Left kidney (tissue), 2 donors: ENCODE data around the gene LIN7B. TPM values are rescaled to one million over a fixed set of nuclear protein-coding genes. Genes with fewer than 3 reads are reported as not detected.

Experiments used
- DNase-seq: peaks from one replicate; pipeline ENCODE4 v3.0.0-alpha.2; 2013
- polyA plus RNA-seq: library from polyadenylated mRNA; unstranded; fragments of 120-200 nt; gene quantifications from one replicate; pipeline ENCODE4 v1.2.1, GENCODE V29; 2013; ENCODE audit not compliant: insufficient read length

LIN7B gene
- polyA plus RNA-seq, 1 donor, result 5.6 TPM

DNA sequence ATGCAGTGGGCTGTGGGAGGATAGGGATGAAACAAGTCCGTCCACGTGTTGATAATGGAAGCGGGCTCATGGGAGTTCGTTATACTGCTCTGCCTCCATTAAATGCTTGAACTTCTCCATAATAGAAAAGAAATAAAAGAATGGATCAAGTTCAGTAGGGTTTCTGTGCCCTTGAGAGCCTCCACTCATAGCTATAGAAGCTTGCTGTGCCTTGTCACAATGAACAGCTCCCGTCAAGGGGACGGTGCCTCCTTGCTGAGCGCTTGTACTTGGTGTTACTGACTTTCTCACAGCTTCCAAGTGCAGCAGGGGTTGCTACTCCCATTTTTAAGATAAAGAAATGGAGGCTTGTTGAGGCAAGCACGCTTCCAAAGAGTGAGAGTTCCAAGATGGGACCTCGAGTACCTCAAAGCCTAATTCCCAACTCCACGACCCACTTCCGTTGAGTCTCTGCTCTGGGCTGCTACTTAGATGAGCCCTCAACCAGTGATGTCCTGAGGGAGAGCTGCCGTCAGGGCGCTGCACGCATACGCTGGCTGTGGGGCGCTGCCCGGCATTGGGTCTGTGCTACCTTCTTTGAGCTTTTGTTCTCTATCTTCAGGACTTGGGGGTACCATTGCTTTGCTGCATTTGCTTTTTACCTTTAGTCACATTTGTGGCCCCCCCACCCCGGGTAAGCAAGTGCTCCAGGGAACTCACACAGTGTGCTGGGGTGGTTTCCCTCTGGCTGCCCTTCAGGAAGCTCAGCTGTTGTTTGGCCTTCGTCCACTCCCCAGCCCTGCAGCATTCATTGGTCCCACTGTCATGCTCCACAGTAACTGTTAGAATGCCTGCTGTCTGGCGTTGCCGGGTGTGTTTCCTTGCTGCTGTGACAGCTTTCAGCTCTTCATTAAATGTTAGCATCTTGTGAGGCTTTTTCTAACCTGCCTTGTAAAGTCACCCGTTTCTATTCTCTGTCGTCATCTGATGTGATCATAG is 19.4 kb upstream of the LIN7B start:
- DNase-seq, result no peak

DNA sequence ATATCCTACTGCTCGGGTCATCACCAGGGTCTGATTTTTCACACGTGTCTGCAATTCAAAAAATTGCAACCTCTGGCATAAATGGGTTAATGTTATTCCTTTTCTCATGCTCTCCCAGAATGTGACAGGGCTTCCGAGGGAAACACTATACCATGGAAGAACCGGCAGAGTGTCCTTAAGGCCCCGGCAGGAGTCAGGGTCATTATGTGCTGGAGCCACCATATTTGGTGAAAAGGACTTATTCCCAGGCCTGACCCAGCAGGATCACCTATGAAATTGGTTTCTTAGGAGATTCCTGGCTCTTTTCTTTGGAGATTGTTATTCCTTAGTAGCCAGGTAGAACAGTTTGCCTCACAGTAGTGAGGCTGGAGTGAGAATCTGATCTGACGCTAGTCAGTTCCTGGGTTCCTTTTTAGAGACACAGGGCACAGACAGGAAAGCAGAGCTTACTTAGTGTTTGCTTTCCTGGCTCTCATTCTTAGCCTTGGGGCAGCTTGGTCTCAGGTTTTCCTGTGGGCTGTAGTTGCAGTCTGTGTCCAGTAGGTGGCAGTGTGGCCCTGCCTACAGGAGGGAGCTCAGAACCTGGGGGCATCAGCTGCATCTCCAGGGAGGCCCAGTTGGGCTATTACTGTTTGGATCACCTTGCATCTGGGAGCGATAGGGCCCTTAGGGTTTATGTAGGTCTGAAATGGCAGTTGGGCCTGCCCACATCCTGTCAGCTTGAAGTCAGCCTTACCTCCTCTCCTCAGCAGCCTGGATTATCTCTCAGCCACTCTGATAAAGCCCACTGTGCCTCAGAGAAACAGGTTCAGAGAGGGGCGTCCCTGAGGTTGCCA is 16.5 kb upstream of the LIN7B start:
- peak; percentile 65 for DNase-seq

DNA sequence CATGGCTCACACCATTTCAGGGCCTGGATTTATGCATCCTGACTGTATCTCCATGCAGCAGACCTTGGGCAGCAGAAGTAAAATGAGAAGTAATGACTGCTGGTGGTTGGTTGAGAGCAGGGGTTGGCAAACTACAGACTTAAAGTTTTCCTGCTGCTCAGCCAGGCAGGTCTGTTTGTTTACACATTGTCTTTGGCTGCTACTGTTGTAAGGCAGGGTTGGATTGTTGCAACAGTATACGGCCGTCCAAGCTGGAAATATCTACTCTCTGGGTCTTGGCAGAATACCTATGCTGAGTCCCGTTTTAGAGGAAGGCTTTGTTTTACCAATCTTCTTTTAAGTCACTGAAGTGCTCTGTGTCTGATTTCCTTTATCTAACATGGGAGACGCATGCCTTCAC is 15.4 kb upstream of the LIN7B start:
- no peak for DNase-seq

DNA sequence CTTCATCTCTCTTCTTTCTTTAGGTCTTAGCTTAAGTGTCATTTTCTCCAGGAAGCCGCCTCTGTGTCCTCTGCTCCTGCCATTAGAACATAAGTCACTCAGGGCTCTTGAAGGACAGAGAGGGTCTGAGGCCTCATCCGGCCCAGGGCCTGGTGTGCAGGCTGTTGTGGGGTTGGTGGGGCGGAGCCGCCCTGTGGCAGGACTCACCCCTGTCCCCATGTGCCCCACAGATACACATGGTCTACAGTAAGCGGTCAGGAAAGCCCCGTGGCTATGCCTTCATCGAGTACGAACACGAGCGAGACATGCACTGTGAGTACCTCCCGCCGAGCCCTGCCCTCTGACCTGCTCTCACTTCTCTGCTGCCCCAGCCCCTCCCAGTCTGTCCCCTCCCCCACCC is 13.0 kb upstream of the LIN7B start:
- DNase-seq, result no peak

DNA sequence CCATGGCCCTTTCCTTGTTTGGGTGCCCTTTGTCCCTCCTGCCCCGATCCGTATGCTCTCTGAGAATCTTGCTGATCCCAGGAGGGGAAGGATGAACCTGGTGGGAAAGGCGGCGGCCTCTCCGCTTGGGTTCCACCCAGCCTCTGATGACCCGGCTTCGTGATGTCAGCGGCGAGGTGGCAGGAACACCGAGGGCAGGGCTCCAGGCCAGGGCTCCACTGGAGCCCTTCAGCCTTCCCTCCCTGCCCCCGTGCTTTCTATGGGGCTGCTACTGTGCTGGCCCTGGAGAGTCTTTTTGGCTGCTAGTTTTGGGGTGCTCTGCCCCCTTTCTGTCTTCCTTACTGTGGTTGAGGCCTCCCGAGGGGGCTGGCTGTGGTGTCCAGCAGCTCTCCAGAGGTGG is 11.9 kb upstream of the LIN7B start:
- no peak for DNase-seq

DNA sequence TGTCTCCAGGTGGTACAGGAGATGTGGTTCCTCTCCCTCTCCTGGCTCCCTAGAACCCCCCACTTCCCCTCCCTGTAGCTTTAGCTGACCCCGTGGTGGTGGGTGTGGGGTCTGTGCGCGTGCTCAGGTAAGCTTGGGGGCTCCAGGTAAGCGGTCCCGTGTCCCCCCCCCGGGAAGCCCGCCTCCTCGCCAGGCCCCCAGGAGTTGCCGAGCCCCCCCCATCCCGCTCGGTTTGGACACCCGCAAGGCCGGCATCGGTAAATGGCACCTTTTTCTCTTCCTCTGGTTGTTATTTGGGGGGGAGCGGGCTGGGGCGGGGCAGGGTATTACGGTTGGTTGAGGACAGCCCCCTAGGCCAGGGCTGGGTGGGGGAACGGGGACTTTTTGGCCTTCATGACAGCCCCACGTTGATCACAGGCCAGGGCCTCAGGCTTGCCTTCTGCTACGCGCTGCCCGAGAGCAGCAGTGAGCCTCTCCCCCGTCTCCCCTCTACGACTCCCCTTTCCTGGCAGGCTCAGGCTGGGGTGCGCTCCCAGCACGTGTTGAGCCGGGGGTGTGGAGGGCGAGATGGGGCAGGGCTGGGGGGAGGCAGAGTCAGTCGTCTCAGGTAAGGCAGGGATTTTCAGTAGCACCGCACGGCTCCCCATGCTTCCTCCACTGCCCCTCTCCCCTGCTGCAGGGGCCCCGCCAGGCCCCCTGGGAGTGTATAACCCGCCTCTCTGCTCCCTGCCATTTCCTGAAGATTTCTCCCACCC is 10.7 kb upstream of the LIN7B start:
- no peak for DNase-seq

DNA sequence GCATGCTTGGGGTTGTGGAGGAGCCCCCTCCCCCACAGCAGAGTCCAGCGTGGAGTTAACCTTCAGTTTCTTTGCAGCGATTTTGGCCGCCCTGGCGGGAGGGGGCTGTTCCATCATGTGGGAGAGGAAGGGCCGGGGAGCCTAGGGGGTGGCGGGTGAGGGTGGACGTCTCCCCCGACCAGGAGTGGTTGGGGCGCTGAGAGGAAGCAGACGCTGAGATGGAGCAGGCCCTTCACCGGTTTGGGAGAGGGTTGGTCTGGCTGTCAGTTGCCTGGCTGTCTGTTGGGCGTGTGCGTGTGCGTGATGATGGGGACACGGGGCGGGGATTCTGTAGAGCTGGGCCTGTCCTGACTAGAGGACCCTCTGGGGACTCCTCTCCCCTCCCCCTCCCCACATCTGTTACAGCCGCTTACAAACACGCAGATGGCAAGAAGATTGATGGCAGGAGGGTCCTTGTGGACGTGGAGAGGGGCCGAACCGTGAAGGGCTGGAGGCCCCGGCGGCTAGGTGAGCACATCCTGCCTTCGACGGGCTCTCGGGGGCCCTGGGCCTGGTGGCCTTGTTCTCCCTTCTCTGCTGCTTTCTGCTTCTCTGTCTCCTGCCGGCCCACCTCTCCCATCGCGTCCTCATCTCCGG is 9.8 kb upstream of the LIN7B start:
- DNase-seq, result peak; percentile 55

DNA sequence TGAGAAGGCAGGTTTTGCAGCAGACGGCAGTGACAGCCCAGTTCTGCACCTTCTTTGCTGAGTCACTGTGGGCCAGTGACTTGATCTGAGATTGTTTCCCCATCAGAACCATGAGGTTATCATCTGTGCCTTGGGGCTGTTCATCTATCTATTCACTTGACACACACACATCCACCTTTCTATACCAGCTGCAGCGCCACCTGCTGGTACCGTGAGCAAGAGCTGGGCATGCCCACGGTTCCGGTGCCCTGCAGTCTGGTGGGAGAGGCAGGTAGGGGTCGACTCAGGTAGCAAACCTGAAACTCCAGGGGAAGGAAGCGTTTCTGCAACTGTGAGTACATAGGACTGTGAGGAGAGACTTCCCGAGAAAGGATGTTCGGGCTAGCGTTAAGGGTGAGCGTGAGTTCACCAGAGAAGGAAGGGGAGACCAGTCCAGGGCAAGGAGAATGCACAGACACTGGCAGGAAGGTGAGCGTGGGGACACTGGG is 7.5 kb upstream of the LIN7B start:
- DNase-seq, result no peak

DNA sequence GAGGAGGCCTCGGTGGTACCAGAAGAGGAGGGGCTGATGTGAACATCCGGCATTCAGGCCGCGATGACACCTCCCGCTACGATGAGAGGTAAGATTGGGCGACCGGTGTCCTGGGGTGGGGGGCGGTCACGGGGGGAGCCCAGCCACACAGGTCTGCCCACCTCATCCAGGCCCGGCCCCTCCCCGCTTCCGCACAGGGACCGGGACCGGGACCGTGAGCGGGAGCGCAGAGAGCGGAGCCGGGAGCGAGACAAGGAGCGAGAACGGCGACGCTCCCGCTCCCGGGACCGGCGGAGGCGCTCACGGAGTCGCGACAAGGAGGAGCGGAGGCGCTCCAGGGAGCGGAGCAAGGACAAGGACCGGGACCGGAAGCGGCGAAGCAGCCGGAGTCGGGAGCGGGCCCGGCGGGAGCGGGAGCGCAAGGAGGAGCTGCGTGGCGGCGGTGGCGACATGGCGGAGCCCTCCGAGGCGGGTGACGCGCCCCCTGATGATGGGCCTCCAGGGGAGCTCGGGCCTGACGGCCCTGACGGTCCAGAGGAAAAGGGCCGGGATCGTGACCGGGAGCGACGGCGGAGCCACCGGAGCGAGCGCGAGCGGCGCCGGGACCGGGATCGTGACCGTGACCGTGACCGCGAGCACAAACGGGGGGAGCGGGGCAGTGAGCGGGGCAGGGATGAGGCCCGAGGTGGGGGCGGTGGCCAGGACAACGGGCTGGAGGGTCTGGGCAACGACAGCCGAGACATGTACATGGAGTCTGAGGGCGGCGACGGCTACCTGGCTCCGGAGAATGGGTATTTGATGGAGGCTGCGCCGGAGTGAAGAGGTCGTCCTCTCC is 6.3 kb upstream of the LIN7B start:
- no peak for DNase-seq

DNA sequence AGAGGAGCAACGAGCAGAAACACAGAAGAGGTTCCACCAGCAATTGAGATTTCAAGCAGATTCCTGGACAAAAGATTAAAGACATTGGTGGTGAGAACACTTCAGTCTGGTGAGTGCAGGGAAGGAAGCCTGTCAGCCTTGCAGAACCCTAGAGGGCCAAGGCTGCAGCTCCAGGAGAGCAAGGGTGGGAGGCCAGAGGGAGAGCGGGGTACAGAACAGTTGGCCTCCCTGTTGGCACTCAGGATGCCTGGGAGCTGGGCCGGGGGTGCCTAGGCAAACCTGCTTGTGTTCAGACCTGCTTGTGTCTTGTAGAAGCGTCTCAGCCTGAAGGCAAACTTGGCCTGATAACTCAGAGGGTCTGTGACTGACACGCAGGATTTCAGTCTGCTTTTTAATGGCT is 5.1 kb upstream of the LIN7B start:
- DNase-seq, result no peak

DNA sequence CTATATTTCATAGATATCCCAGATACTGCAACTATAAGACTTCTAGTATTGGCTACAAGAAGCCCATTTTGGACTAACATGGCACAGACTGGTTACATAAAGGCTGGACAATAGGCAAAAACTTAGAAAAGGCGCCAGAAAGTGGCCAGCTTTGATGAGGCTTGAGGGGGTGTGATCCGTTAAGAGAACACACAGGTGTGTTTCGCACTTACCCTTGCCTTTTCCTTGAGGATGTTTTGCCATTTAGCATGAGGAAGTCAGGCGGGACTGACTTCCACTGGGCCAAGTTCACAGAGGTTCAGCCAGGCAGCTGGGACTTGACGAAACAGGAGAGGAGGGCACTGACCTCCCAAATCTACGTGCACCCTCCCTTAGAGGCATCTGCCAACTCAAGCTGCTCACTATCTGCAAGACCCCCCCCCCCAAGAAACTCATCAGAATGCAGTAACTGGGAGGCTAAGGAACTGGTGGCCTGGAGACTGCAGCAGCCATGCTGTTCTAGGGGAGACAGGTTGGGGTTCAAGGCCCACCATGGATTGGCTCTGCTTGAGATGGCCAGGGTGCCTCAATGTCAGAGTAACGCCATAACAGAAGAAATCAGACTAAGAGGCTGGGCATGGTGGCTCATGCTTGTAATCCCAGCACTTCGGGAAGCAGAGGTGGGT is 4.5 kb upstream of the LIN7B start:
- no peak for DNase-seq

DNA sequence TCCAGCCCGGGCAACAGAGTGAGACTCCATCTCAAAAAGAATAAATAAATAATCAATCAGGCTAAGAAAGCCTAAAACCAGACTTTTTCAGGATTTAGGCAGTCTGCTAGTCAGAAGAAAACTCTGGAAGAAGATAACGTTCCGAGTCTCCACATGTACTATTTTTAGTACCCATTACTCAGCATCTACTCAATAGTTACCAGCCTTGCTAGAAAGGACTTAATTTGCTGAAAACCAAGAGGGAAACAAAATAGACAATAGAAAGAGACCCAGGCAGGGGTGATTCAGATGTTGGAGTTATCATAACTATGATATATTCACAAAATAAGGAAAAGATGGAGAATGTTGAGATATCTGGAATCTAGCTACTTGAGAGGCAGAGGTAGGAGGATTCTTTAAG is 3.6 kb upstream of the LIN7B start:
- no peak for DNase-seq

DNA sequence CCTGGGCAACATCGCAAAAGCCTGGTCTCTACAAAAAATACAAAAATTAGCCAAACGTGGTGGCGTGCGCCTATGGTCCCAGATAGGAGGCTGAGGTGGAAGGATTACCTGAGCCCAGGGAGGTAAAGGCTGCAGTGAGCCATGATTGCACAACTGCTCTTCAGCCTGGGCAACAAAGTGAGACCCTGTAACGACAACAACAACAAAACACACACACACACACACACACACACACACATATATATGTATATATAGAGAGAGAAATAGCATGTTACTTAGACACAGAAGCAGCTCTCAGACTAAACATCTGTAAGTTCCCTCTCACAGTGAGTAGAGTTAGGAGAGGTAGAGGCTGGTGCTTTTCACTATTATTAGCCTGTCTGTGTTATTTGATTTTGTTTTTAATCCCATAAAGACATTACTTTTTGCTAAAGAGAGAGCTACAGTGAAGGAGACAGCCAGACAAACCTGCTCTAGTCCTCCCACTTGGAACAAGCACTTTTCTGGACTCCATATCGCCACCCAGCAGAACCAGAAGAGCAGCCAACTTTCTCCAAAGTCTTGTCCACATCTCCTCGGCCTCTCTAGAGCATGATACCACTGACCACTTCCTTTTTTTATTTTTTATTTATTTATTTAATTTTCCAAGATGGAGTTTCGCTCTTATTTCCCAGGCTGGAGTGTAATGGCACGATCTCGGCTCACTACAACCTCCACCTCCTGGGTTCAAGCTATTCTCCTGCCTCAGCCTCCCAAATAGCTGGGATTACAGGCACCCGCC is 2.8 kb upstream of the LIN7B start:
- DNase-seq, result no peak

DNA sequence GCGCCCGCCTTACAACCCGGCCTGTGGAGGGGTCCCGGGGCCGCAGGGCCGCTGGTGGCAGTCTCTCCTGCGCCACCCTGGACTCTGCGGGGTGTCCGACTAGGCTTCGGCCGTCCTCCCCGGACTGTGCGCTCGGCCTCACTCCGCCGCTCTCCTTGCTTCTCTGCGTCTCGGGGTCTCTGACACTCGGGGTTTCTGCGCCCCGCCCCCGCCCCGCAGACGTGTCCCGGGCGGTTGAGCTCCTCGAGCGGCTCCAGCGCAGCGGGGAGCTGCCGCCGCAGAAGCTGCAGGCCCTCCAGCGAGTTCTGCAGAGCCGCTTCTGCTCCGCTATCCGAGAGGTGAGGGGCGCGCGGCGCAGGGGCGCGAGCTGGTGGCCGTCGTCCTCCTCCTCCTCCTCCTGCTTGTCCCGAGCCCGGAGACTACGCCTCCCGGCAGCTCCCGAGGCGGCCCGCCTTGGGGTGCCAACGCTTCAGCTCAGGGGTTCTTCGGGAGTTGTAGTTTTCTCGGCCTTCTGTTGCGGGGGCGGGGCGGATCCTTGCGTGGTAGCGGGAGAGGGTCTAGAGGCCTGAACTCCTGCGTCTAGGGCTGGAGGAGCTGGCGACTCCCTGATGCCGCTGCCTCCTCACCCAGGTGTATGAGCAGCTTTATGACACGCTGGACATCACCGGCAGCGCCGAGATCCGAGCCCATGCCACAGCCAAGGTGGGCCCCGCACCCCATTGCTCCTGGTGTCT is 627 bp downstream of the LIN7B start:
- peak; percentile 61 for DNase-seq

DNA sequence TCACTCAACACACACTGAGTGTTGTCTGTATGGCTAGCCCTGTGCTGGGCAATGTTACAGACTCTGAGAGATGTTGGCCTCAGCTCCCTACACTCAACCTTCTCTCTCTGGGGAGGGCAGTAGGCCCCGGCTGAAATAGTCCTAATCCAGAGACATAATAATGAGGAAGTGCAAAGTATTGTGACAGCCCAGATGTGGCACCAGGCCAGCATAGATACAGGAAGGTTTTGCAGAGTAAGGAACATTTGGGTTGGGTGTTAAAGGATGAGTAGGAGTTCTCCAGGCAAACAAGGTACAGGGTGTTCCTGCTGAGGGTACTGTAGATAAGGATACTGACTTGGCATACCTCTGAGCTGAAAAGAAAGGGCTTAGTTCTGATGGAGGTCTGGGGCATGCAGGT is 2.4 kb downstream of the LIN7B start:
- no peak for DNase-seq

DNA sequence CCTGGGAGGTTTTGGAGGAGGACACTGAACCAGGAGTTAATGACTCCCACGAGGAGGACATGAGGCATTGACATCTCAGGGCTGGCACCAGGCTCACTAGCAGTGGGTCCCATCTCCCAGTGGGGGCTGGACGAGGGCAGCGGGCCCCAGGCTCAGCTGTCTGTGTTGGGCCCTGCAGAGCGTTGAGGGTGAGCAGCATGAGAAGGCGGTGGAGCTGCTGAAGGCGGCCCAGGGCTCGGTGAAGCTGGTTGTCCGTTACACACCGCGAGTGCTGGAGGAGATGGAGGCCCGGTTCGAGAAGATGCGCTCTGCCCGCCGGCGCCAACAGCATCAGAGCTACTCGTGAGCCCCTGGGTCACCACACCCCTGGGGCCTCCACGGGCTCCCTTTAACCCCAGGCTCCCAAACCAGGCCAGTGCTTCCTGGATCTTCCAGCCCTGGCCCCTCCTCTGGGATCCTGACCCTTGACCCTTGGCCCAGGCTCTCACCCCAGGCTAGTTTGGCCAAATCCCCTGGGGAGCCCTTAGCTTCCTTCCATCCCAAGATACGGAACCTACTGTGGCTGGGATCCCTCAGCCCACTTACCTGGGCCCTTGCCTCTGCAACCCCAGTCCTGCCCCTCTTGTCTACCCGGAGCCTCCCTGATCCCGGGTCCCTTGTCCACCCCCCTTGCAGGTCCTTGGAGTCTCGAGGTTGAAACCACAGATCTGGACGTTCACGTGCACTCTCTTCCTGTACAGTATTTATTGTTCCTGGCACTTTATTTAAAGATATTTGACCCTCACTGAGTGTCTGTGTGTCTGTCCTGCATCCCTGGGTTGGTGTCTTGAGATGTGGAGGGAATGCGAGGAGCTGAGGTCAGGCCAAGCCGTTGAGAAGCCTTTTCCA is 3.8 kb downstream of the LIN7B start:
- no peak for DNase-seq

DNA sequence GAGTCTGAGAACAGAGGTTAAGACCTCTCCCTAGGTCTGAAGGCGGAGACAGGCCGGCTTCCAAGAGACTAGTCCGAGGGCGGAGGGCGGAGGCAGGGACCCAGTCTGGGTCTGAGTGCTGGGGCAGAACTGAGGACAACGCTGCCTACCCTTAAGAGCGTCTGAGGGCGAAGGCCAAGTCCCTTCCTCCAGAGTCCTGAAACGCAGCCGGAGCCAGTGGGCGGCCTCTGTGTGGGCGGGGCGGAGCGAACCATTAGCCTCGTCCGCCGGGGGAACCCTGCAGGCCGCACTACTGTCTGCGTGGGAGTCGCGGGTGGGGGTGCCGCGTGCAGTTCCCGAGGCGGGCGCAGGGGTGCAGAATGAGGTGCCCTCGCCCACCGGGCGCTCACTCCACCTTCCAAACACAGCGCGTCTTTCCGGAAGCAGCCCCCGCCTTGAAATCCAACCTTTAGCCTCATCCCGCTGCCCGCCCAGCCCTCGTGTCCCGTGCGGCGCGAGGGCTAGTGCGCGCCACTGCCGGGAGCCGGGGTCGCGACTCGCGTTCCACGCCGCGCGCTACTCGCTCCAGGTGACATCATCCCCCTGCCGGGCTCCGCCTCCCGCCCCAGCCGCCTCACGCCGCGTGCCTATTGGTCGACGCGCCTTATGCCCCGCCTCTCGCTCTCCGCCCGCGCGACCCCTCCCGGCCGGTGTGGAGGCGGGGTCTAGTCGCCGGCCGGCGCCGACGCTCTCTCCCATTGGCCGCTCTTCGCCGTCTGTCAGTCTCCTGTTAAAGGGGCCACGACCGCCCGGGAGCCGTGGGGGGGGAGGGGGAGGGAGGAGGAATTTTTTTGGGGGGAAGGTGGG is 4.6 kb downstream of the LIN7B start, which contains the start of gene C19orf73:
TSS of gene C19orf73 (minus strand) at position 579 of the 846 bp plus-strand sequence. CDS start at position 458, 121 bp downstream.
- DNase-seq, result peak; percentile 92
